LNCAP (cell line): ENCODE data around the gene IFIT3.

Experiments used
- CTCF ChIP-seq: fragments of 450-650 bp; IDR thresholded peaks from 2 replicates; pipeline ENCODE4 v1.5.1; 2017; ENCODE audit warnings: mild to moderate bottlenecking

The IFIT3 gene

GRCh38 chr10:89299031-89299430, 28.8 kb upstream of the IFIT3 start:
- no peak for TF ChIP-seq CTCF

GRCh38 chr10:89301232-89301631, 26.6 kb upstream of the IFIT3 start:
- TF ChIP-seq CTCF, result no peak

- TF ChIP-seq CTCF, result no peak
These were observed 25.9 kb upstream of the IFIT3 start, which contains the start of gene IFIT2 for GRCh38 chr10:89301721-89302445. TSS of gene IFIT2 (plus strand) at chr10:89302046. CDS start at chr10:89302124, 78 bp downstream.

GRCh38 chr10:89302625-89303024, 25.2 kb upstream of the IFIT3 start:
- no peak for TF ChIP-seq CTCF

- no peak for TF ChIP-seq CTCF
These were observed 24.6 kb upstream of the IFIT3 start for GRCh38 chr10:89303161-89303560.

GRCh38 chr10:89304026-89304425, 23.8 kb upstream of the IFIT3 start:
- no peak for TF ChIP-seq CTCF

- no peak for TF ChIP-seq CTCF
These were observed 23.4 kb upstream of the IFIT3 start for GRCh38 chr10:89304446-89304845.

- no peak for TF ChIP-seq CTCF
These were observed 22.9 kb upstream of the IFIT3 start for GRCh38 chr10:89304925-89305324.
